Anterior cingulate cortex (tissue), 58 donors: Measurements from ENCODE around the gene IP6K1.
"Not testable (repeated sequence)": the region's sequence is repeated elsewhere in the genome, so short reads cannot be mapped to it uniquely, and the experiment has no call there.

Experiments used
- DNase-seq, 58 donors: peaks; one replicate each; lab custom pipeline; 2025; lab: John Stamatoyannopoulos, UW

IP6K1 gene

GRCh38 chr3:49695350-49696015, 90.9 kb downstream of the IP6K1 start:
- not testable (repeated sequence) for DNase-seq

- not testable (repeated sequence) for DNase-seq
These were observed 91.8 kb downstream of the IP6K1 start for GRCh38 chr3:49694409-49695070.

- DNase-seq: not testable (repeated sequence)
These were observed 94.9 kb downstream of the IP6K1 start for GRCh38 chr3:49691481-49691880.

- not testable (repeated sequence) for DNase-seq
These were observed 95.5 kb downstream of the IP6K1 start for GRCh38 chr3:49690856-49691255.

- not testable (repeated sequence) for DNase-seq
These were observed 96.3 kb downstream of the IP6K1 start for GRCh38 chr3:49689908-49690624.

GRCh38 chr3:49689046-49689907, 97.1 kb downstream of the IP6K1 start, which contains the start of the genes MST1 and RNF123:
Gene MST1, minus strand, starts transcription at chr3:49689474. Its CDS starts 783 bp downstream, at chr3:49688691.
Gene RNF123, plus strand, starts transcription at chr3:49689557. Its CDS starts 1,609 bp downstream, at chr3:49691166.
- no peak for DNase-seq

- DNase-seq: not testable (repeated sequence)
These were observed 97.8 kb downstream of the IP6K1 start for GRCh38 chr3:49688338-49689045.

- not testable (repeated sequence) for DNase-seq
These were observed 98.9 kb downstream of the IP6K1 start for GRCh38 chr3:49687424-49687795.

- DNase-seq: not testable (repeated sequence)
These were observed 99.4 kb downstream of the IP6K1 start for GRCh38 chr3:49686769-49687423.

- DNase-seq: not testable (repeated sequence)
These were observed 100.0 kb downstream of the IP6K1 start for GRCh38 chr3:49686346-49686745.

- DNase-seq: not testable (repeated sequence)
These were observed 100.5 kb downstream of the IP6K1 start for GRCh38 chr3:49685846-49686245.

GRCh38 chr3:49685103-49685502, 101.2 kb downstream of the IP6K1 start:
- DNase-seq: not testable (repeated sequence)

- DNase-seq: not testable (repeated sequence)
These were observed 101.9 kb downstream of the IP6K1 start for GRCh38 chr3:49684453-49684852.

GRCh38 chr3:49683162-49683561, 103.2 kb downstream of the IP6K1 start:
- DNase-seq: no peak

- no peak for DNase-seq
These were observed 104.8 kb downstream of the IP6K1 start for GRCh38 chr3:49681543-49681942.

- DNase-seq: no peak
These were observed 105.2 kb downstream of the IP6K1 start for GRCh38 chr3:49681232-49681522.

- DNase-seq: no peak
These were observed 105.7 kb downstream of the IP6K1 start for GRCh38 chr3:49680493-49681231.

- no peak for DNase-seq
These were observed 110.4 kb downstream of the IP6K1 start for GRCh38 chr3:49675912-49676311.
